GM19035 (cell line): ENCODE results near the gene DLEC1.

ENCODE experiments used
- ATAC-seq: cut with Tn5 transposase; IDR thresholded peaks from one replicate; pipeline ENCODE4 v1.9.1; 2021; ENCODE audit not compliant: unreplicated experiment

Gene DLEC1

GRCh38 chr3:38039101-38039898 lies at the start of gene DLEC1:
Gene DLEC1, plus strand, starts transcription at chr3:38039208. Its CDS starts 18 bp downstream, at chr3:38039226.
- ATAC-seq: peak; percentile 86

GRCh38 chr3:37989821-37990480 lies 49.1 kb upstream of the DLEC1 start:
- no peak for ATAC-seq

GRCh38 chr3:37990527-37990926 lies 48.5 kb upstream of the DLEC1 start, which contains the start of gene VILL:
Gene VILL, plus strand, starts transcription at chr3:37990786. Its CDS starts 2,887 bp downstream, at chr3:37993673.
- no peak for ATAC-seq

- ATAC-seq: no peak
Observed at GRCh38 chr3:37991109-37991508, 47.9 kb upstream of the DLEC1 start.

- ATAC-seq: no peak
Observed at GRCh38 chr3:37991823-37992222, 47.2 kb upstream of the DLEC1 start.

GRCh38 chr3:37992271-37993066 lies 46.5 kb upstream of the DLEC1 start:
- ATAC-seq: no peak

GRCh38 chr3:37993067-37993455 lies 45.9 kb upstream of the DLEC1 start:
- no peak for ATAC-seq

GRCh38 chr3:37993460-37993819 lies 45.6 kb upstream of the DLEC1 start:
- ATAC-seq: no peak

GRCh38 chr3:37993820-37994638 lies 45.0 kb upstream of the DLEC1 start:
- peak; percentile 55 for ATAC-seq

- no peak for ATAC-seq
Observed at GRCh38 chr3:37994639-37994972, 44.4 kb upstream of the DLEC1 start.

- no peak for ATAC-seq
Observed at GRCh38 chr3:37995652-37996641, 43.1 kb upstream of the DLEC1 start.

GRCh38 chr3:37996785-37997301 lies 42.2 kb upstream of the DLEC1 start:
- ATAC-seq: peak; percentile 48

- ATAC-seq: no peak
Observed at GRCh38 chr3:37997342-37997741, 41.7 kb upstream of the DLEC1 start.

GRCh38 chr3:37997791-37998370 lies 41.1 kb upstream of the DLEC1 start:
- ATAC-seq: no peak

GRCh38 chr3:37999836-38000235 lies 39.2 kb upstream of the DLEC1 start:
- no peak for ATAC-seq

- ATAC-seq: no peak
Observed at GRCh38 chr3:38000242-38000916, 38.6 kb upstream of the DLEC1 start.

- ATAC-seq: no peak
Observed at GRCh38 chr3:38000965-38001455, 38.0 kb upstream of the DLEC1 start.

- no peak for ATAC-seq
Observed at GRCh38 chr3:38001456-38002081, 37.4 kb upstream of the DLEC1 start.
